Measurements from ENCODE around the gene APOL1.

GRCh38 chr22:36206255-36206654 lies 46.7 kb upstream of the APOL1 start:
- TF ChIP-seq EZH2 (IDR thresholded peaks at IDR 0.05; ENCODE audit: borderline replicate concordance, insufficient read depth, low read length, poor library complexity, severe bottlenecking) (no peak), CTCF (IDR thresholded peaks at IDR 0.05; ENCODE audit: poor library complexity, severe bottlenecking) (no peak), POLR2AphosphoS5 (IDR thresholded peaks at IDR 0.05) (no peak), EP300 (conservative IDR thresholded peaks at IDR 0.05; ENCODE audit: poor library complexity, severe bottlenecking) (no peak), TAF1 (IDR thresholded peaks at IDR 0.05; ENCODE audit: low read depth) (no peak)
